Astrocyte (in vitro differentiated cells and primary cell): ENCODE data around the gene DDIT4.

ENCODE experiments used
- CTCF ChIP-seq: IDR thresholded peaks from 2 replicates; pipeline ENCODE4 v1.5.1; 2011; ENCODE audit warnings: low read depth, mild to moderate bottlenecking, inconsistent platforms, low read length, moderate library complexity; ENCODE audit not compliant: insufficient read depth
- EZH2 ChIP-seq: IDR thresholded peaks from 2 replicates; pipeline ENCODE4 v1.6.1; 2012; ENCODE audit warnings: mild to moderate bottlenecking, low read length, inconsistent platforms; ENCODE audit not compliant: insufficient read depth

GRCh38 chr10:72295330-72295910 is 21.7 kb downstream of the DDIT4 start:
- TF ChIP-seq EZH2 (no peak), CTCF (no peak)
